GM21360 (cell line): ENCODE measurements around the gene SMARCC1.

Experiments used
- ATAC-seq: cut with Tn5 transposase; IDR thresholded peaks from one replicate; pipeline ENCODE4 v1.9.1; 2021; ENCODE audit warnings: mild to moderate bottlenecking, moderate library complexity; ENCODE audit not compliant: unreplicated experiment

SMARCC1 gene

GRCh38 chr3:47636225-47636624 lies 145.5 kb downstream of the SMARCC1 start:
- ATAC-seq, result no peak

GRCh38 chr3:47635536-47635935 lies 146.2 kb downstream of the SMARCC1 start:
- ATAC-seq, result no peak

GRCh38 chr3:47634996-47635395 lies 146.7 kb downstream of the SMARCC1 start:
- no peak for ATAC-seq

GRCh38 chr3:47630810-47631209 lies 150.9 kb downstream of the SMARCC1 start:
- ATAC-seq, result no peak

- ATAC-seq, result no peak
These were observed 151.9 kb downstream of the SMARCC1 start for GRCh38 chr3:47629770-47630169.

GRCh38 chr3:47628426-47628825 lies 153.3 kb downstream of the SMARCC1 start:
- no peak for ATAC-seq

GRCh38 chr3:47622671-47623461 lies 158.8 kb downstream of the SMARCC1 start:
- ATAC-seq, result no peak

- ATAC-seq, result no peak
These were observed 164.3 kb downstream of the SMARCC1 start for GRCh38 chr3:47617086-47618010.

GRCh38 chr3:47614788-47615187 lies 166.9 kb downstream of the SMARCC1 start:
- no peak for ATAC-seq

- ATAC-seq, result no peak
These were observed 168.0 kb downstream of the SMARCC1 start for GRCh38 chr3:47613722-47614121.

- ATAC-seq, result no peak
These were observed 168.8 kb downstream of the SMARCC1 start for GRCh38 chr3:47612879-47613278.

GRCh38 chr3:47612178-47612577 lies 169.5 kb downstream of the SMARCC1 start:
- no peak for ATAC-seq

GRCh38 chr3:47611576-47611975 lies 170.1 kb downstream of the SMARCC1 start:
- ATAC-seq, result no peak

GRCh38 chr3:47610583-47610982 lies 171.1 kb downstream of the SMARCC1 start:
- ATAC-seq, result no peak

GRCh38 chr3:47607335-47607734 lies 174.4 kb downstream of the SMARCC1 start:
- ATAC-seq, result no peak

- ATAC-seq, result no peak
These were observed 175.5 kb downstream of the SMARCC1 start for GRCh38 chr3:47606165-47606564.

GRCh38 chr3:47605652-47606051 lies 176.0 kb downstream of the SMARCC1 start:
- no peak for ATAC-seq

- no peak for ATAC-seq
These were observed 177.5 kb downstream of the SMARCC1 start for GRCh38 chr3:47604145-47604544.

- ATAC-seq, result no peak
These were observed 178.4 kb downstream of the SMARCC1 start for GRCh38 chr3:47603332-47603731.

GRCh38 chr3:47601281-47601680 lies 180.4 kb downstream of the SMARCC1 start:
- no peak for ATAC-seq

- ATAC-seq, result no peak
These were observed 186.9 kb downstream of the SMARCC1 start for GRCh38 chr3:47594792-47595191.
